ENCODE results near the gene ZNF217. TPM values are rescaled to one million over a fixed set of nuclear protein-coding genes. Genes with fewer than 3 reads are reported as not detected.
"Not testable (repeated sequence)": the region's sequence is repeated elsewhere in the genome, so short reads cannot be mapped to it uniquely, and the experiment has no call there.

ZNF217 gene
- total RNA-seq, 1 experiment from 2014 or later: 9.7 TPM

GRCh38 chr20:53622247-53623133, 28.9 kb upstream of the ZNF217 start:
- no peak for DNase-seq (ENCODE audit: low spot score)

GRCh38 chr20:53621482-53622246, 28.0 kb upstream of the ZNF217 start:
- DNase-seq (ENCODE audit: low spot score): peak; percentile 75

DNA sequence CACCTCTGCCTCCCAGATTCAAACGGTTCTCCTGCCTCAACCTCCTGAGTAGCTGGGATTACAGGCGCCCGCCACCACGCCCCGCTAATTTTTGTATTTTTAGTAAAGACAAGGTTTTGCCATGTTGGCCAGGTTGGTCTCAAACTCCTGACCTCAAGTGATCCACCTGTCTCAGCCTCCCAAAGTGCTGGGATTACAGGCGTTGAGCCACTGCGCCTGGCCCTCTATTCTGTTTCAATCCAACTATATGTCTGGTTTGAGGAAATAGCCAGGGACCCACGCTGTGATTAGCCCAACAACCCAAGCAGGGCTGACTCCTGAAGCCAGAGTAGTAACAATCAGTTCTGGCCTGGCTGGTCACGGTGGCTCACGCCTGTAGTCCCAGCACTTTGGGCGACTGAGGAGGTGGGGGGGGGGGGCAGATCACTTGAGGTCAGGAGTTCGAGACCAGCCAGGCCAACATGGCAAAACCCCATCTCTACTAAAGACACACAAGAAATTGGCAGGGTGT, 24.9 kb upstream of the ZNF217 start:
- not testable (repeated sequence) for DNase-seq (ENCODE audit: low spot score)

DNA sequence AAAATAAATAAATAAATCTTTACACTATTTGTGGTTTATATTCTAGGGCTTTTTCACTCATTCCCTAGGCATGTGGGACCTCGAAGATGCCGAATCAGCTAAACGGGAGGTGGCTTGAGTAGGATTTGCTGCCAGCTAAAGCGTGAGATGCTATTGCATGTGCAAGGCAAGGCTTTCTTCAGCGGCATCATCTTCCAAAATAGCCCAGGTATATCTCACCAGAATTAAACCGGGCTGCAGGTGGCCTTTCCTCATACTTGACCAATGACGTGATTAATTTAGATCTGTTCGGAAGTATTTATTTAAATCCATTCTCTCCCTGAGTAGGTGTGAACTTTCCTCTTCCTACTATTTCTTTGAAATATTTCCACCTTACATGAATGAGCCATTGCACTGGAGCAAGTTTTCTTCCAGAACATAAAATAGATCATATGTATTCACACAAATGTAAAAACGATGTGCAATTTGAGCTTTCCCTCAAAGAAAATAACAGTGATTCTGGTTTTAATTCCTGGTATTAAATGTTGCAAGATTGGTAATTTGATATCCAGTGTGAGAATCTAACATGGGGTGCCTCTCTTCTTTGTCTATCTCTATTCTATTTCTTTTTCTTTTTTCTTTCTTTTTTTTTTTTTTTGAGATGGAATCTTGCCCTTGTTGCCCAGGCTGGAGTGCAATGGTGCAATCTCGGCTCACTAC, 24.3 kb upstream of the ZNF217 start:
- no peak for DNase-seq (ENCODE audit: low spot score)

DNA sequence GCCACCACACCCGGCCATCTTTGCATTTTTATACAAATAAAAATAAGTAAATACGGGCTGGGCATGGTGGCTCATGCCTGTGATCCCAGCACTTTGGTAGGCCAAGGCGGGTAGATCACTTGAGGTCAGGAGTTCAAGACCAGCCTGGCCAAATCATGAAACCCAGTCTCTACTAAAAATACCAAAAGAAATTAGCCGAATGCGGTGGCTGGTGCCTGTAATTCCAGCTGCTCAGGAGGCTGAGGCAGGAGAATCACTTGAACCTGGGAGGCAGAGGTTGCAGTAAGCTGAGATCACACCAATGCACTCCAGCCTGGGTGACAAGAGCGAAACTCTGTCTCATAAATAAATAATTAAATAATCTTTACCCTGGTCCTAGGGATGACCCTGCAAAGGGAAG, 22.9 kb upstream of the ZNF217 start:
- DNase-seq (ENCODE audit: low spot score): not testable (repeated sequence)

DNA sequence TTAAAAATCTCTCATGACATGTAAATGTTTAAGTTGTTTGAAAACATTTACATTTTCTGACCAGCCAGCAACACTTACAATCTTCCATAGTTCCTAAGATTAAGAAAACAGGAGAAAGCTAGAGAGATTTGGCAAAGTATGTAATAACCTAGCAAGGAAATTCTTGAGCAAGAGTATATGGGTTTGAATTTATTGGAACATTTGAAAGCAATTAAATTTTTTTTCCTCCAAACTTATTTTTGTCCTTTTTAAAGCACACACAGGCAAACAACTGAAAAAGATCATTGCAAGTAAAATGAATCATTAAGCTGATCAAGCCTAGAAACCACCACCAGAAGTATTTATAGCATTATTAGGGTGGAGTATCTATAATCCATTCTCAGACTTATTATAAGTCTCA, 20.1 kb upstream of the ZNF217 start:
- DNase-seq (ENCODE audit: low spot score): no peak

DNA sequence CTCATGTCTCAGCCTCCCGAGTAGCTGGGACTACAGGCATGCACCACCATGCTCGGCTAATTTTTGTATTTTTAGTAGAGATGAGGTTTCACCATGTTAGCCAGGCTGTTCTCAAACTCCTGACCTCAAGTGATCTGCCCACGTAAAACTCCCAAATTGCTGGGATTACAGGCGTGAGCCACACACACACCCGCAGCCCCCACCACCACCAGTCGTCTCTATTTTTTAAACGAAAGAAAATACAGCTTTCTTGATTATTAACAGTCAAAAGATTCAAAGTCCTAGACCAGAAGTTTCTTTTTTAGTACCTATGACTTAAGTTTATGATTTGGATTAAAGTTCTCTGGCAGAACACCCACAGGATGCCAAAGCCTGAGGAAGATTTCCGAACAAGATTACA, 18.6 kb upstream of the ZNF217 start:
- DNase-seq (ENCODE audit: low spot score): not testable (repeated sequence)

- DNase-seq (ENCODE audit: low spot score): peak; percentile 97
These were observed 17.8 kb upstream of the ZNF217 start for GRCh38 chr20:53611449-53611894.

DNA sequence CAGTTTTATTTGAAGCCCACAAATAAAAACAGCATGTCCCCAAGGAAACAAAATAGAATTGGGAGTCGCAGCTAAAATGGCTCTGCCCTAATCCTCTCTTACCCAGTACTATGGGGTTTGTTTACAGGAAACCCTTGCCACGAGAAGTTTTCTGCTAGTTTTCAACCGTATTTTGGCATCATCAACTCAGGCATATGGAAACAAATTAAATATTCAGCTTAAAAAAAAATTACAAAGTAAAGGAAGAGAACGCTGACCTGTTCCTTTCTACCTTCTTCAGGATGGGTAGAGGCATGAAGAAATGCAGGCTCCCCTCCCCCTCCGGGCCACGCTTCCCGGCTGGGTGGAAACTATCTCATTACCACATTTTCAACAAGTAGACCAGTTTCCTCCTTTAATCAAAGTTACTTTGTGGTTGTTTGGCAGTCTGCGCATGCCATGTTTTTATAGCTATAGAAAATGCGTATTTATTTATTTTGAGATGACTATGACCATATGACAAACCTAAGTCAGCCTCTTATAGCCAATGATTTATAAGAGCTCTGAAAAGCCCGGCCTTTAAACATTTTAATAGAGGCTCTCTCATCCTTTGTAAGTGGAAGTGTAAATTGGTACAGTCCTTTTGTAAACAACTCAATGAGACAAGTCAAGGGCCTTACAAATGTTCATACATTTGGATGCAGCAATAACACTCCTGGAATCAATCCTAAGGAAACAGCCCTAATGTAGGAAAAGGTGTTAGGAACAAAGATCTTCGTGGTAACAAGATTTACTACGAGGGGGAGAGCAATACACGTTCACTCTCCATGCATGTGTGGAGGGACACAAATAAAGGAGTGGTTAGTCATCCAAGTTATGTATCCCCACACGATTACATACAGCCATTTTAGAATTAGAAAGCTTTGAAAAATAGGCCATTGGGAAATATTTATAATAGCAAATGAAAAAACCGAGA, 16.1 kb upstream of the ZNF217 start:
- peak; percentile 78 for DNase-seq (ENCODE audit: low spot score)

GRCh38 chr20:53608456-53609452, 15.1 kb upstream of the ZNF217 start:
- peak; percentile 44 for DNase-seq (ENCODE audit: low spot score)

- DNase-seq (ENCODE audit: low spot score): no peak
These were observed 14.4 kb upstream of the ZNF217 start for GRCh38 chr20:53608071-53608455.

DNA sequence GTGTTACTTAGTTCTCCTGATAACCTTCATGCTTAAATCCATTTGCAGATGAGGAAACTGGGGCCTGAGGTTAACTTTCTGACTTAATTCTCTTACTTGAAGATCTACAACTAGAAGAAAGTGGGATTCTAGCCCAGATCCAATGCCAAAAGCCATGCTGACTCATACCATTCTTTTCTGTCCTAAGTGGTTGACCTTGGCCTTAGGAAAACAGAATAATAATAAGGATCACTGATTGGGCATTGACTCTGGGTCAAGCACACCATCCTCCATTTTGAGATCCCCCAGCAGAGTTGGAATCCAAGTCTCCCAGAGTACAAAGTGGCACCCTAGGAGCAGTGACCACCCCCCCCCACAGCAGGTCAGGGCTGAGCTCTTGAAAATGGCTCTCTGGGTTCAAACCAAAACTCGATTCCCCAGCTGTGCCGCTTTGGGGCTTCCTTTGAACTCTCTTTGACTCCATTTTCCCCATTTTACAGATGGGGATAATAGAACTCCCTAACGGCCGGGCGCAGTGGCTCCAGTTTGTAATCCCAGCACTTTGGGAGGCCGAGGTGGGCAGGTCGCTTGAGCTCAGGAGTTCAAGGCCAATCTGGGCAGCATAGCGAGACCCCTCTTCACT, 12.8 kb upstream of the ZNF217 start:
- DNase-seq (ENCODE audit: low spot score): no peak

GRCh38 chr20:53605401-53605800, 11.8 kb upstream of the ZNF217 start:
- DNase-seq (ENCODE audit: low spot score): not testable (repeated sequence)

DNA sequence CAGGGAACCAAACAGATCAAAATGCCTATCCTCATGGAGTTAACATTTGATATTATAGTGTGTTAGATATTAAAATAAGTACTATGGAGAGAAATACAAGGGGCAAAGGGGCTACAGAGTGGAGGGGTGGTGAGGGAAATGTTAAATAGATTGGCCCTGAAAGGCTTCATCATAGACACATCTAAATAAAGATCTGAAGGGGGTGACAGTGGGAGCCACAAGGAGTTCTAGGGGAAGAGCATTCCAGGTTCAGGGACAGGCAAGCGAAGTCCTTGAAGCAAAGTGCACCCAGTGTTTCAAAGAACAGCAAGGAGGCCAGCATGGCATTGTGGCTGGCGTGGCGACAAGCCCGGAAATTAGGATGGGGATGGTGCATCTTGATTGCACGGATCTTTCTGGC, 11.2 kb upstream of the ZNF217 start:
- DNase-seq (ENCODE audit: low spot score): not testable (repeated sequence)

GRCh38 chr20:53602661-53603060, 9.0 kb upstream of the ZNF217 start:
- DNase-seq (ENCODE audit: low spot score): no peak

DNA sequence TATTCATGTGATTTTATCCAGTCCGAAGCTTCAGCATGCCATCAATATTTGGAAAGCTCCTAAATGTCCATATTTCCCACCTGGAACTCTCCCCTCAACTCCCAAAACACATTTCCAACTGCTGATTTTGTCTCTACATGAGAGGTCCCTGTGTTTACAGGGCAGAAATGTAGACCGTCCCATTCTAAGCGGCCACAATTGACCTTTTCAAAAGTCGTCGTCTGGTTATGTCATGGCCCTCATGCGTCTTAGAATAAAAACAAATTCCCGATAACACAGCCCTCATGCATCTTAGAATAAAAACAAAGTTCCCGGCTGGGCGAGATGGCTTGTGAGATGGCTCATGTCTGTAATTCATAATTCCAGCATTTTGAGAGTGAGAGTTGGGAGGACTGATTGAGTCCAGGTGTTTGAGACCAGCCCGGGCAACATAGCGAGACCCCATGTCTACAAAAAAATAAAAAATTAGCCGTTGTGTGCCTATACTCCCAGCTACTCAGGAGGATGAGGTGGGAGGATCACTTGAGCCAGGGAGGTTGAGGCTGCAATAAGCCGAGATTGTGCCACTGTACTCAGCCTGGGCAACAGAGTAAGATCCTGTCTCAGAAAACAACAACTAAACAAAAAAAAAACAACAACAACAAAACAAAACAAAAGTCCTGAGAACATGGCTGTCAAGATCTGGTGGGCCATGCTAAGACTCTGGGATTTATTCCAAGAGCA, 6.4 kb upstream of the ZNF217 start:
- no peak for DNase-seq (ENCODE audit: low spot score)

DNA sequence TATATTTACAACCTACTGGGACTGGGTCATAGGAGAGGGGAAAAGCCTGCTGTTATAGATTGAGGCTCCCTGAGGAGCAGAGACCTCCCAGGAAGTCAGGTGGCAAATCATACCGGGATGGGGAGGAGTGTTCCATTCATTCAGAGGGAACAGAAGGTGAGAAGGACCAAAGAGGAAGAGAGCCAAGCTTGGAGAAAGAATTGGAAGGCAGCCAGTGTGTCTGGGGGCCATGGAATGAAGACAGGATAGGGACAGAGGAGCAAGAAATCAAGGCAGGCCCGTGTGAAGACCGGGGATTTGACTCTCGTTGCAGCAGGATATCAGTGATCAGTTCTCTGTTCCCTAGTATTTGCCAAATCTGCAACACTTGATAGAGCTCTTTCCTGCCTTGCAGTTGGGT, 5.7 kb upstream of the ZNF217 start:
- DNase-seq (ENCODE audit: low spot score): no peak

GRCh38 chr20:53599044-53599362, 5.4 kb upstream of the ZNF217 start:
- DNase-seq (ENCODE audit: low spot score): no peak
